HG02610 (cell line): ENCODE data around the gene EXPH5.

ENCODE experiments used
- ATAC-seq: cut with Tn5 transposase; IDR thresholded peaks from one replicate; pipeline ENCODE4 v1.9.1; 2021; ENCODE audit warnings: mild to moderate bottlenecking, moderate library complexity; ENCODE audit not compliant: unreplicated experiment

EXPH5 gene

DNA sequence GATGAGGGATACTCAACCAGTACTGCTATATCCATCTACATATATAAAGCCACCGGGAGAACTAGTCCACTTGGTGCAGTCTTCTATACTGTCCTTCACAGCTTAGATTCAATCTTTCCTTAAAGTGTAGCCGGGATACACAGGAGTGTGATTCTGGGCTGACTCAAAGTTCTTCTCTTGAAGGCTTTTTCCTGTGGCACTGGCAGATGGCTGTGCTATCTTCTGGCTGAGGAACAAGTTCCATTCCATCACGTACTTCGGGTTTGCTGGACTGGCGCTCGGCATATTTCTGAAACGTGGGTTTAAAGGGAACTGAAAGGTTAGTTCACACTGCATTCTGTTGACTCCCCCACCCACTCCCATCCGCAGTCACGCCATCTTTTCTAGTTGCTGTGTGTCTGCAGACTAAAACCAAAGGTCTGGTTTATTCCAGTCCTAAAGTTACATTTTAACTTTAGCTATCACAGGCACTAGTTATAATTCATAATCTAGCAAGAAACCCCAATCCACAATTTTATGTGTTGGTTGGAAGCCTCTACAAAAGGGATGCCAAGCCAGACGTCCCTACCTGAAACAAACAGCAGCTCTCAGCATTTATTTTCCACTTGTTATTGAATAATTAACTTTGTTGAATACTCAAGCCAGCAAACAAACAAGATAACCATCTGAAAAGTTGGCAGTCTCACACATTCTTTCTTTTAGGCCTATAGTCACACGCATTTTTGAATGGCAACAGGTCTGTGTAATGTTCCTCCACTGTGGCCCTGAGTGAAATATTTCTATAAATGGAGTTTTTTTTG is 118.7 kb downstream of the EXPH5 start:
- ATAC-seq, result no peak

DNA sequence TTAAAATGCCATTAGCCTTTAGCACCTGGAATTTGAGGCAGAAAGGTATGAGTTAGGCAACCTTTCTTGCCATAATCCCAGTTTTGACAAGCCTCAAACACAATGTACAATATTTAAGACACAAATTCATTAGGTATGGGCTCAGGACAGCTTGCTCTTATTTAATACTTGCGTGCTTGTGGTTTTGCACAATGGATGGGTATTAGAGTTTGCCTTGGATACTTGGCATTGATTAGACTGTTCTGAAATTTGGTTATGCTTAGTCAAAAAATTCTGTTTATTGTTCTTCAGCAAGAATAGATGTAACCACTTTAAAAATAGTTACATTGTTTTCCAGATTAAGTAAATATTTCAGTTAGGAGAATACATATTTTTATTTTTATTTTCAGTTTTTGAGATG is 120.9 kb downstream of the EXPH5 start:
- no peak for ATAC-seq

DNA sequence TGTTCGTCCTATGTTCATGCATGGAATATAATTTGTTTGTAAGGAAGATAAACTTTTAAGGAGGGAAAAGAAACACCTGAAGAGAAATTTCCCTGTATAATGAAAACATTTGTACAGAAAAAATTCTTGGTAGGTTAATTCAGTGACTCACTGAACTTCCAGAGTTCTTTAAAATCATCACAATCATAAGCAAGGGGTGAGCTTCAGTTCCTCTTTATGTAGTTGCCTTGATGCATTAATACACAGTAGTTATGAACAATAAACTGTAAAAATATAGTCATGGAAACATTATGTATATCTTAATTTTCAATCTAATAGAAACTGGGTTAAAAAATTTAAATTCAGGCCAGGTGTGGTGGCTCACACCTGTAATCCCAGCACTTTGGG is 125.1 kb downstream of the EXPH5 start:
- no peak for ATAC-seq

DNA sequence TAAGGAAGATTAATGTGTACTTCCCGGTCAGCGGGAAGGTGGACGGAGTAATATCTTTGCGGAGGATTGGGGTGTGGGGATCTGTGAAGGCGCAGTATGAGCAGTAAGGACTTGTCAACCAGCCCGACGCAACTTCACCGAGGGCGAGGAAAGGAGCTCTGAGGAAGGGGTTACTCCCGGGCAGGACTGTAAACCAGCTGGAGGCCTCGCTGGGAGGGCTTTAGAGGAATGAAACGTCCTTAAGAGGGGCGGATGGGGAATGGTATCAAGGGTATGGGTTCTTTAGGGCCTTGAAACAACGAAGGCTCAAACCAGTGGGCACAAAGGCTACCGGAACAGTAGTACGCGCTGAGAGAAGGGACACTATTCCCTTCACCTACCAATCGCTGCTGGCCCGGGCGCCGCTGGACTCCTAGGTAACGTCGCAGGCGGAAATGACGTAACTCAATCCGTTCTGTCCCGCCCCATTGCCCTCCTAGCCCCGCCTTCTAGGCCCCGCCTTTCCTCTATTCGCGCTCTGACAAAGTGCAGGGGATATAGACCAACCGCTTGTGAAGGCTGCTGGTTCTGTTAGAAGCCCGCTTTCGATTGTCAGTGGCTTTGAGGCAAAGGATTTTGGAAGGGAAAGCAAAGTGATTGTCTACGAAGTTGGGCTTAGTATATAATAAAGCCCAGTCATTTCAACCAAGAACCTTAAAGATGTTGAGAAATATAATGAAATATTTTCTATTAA is 126.3 kb downstream of the EXPH5 start, which contains the start of gene C11orf65:
Gene C11orf65 (minus strand): TSS at position 439 of the 733 bp plus-strand sequence. CDS start 5,970 bp downstream, outside the sequence.
- peak; percentile 99 for ATAC-seq

DNA sequence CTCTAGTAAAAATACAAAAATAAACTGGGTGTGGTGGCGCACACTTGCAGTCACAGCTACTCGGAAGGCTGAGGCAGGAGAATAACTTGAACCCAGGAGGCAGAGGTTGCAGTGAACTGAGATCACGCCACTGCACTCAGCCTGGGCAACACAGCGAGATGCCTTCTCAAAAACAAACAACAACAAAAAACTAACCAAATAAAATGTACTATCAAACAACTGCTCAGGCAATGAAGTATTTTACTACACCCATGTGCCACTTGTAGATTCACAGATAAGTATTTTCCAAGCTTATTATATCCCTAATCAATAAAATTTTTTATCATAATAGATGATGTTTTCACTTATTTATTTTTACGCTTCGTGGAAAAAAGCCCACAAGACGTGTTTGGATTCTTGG is 127.2 kb downstream of the EXPH5 start:
- no peak for ATAC-seq
